Measurements from ENCODE around the gene PSAPL1.

PSAPL1 gene

DNA sequence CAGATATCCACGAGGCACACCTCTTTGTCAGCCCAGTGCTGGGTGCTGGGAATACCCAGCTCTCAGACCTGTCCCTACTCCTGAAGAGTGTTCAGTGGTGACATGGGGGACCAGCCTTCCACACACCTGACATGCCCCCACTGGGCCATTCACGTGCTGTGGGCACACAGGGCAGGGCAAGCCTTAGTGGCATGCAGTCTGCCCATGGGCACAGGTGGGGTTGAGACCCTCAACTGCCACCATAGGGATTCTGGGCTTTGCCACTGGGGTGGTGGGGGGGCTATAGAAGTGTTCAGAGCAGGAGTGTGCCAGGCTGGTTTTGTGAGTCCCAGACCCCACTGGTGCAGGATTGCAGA lies 16.7 kb upstream of the PSAPL1 start:
- H3K9ac ChIP-seq (ENCODE audit: low read length), result no peak overlapping the region
- no peak overlapping the region for H2BK12ac ChIP-seq (ENCODE audit: low read length in 2 of 2)
- 63% methylated on average over 2 of the region's 2 CpGs for WGBS
- H3K4me2 ChIP-seq (ENCODE audit: low read length, poor library complexity, severe bottlenecking), result no peak overlapping the region
- H3K23ac ChIP-seq (ENCODE audit: low read length in 2 of 2), result no peak overlapping the region
- H3K14ac ChIP-seq (ENCODE audit: low read length in 2 of 2), result no peak overlapping the region
- H3K36me3 ChIP-seq (ENCODE audit: control insufficient read depth in 1 of 2, insufficient read depth in 2 of 2, low read depth in 1 of 2, low read length in 2 of 2), result no peaks in the 10 kb centered on the region
- no peak overlapping the region for H4K91ac ChIP-seq (ENCODE audit: low read length)
- no peak overlapping the region for H4K8ac ChIP-seq (ENCODE audit: low read length)
- H3K27ac ChIP-seq (ENCODE audit: low read length, poor library complexity, severe bottlenecking), result no peak overlapping the region
- no peaks in the 10 kb centered on the region for H3K9me3 ChIP-seq (ENCODE audit: control insufficient read depth, low read length)
- peaks cover 19 to 30% of the 10 kb centered on the region in 2 experiments for H3K27me3 ChIP-seq (ENCODE audit: control insufficient read depth in 1 of 2, insufficient read depth in 1 of 2, low read length in 2 of 2)
- no peak overlapping the region for H2BK5ac ChIP-seq (ENCODE audit: low read depth, low read length, poor library complexity, severe bottlenecking)
- DNase-seq, result no peak
- no peak overlapping the region for H3K4me3 ChIP-seq (ENCODE audit: insufficient read depth in 1 of 2, low read depth in 1 of 2, low read length in 2 of 2)
- H3K4me1 ChIP-seq (ENCODE audit: control insufficient read depth, insufficient read depth, low read depth, low read length), result no peaks in the 10 kb centered on the region
- no peak overlapping the region for H2AK5ac ChIP-seq (ENCODE audit: low read length, severe bottlenecking)
- H3K18ac ChIP-seq (ENCODE audit: low read depth in 1 of 2, low read length in 2 of 2), result no peak overlapping the region
- H3K79me1 ChIP-seq (replicated peaks; ENCODE audit: low read length, poor library complexity, severe bottlenecking), result no peaks in the 10 kb centered on the region
- no peak overlapping the region for H2AFZ ChIP-seq (ENCODE audit: low read depth, low read length)
- no peak overlapping the region for H2BK120ac ChIP-seq (ENCODE audit: low read depth, low read length)
- H3K4ac ChIP-seq (ENCODE audit: low read depth in 1 of 2, low read length in 2 of 2), result no peak overlapping the region
- H2BK15ac ChIP-seq (ENCODE audit: low read depth, poor library complexity, severe bottlenecking), result no peak overlapping the region

DNA sequence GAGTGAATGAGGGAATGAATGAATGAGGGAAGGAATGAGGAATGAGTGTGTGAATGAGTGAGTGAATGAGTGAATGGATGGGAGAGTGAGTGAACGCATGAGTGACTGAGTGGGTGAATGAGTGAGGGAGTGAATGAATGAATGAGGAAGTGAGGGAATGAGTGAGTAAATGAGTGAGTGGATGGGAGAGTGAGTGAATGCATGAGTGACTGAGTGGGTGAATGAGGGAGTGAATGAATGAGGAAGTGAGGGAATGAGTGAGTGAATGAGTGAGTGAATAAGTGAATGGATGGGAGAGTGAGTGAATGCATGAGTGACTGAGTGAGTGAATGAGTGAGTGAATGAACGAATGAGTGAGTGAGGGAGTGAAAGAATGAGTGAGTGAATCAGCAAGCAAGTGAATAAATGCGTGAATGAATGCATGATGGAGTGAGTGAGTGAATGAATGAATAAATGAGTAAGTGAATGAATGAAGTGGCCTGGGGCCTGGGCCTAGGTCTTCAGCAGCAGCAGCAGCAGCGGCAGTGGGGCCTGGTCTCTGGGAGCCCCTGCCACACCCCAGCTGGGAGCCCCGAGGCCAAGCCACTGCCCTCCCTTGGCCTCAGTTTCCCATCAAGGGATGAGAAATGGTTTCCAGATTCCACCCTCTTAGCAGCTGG lies 16.2 kb upstream of the PSAPL1 start:
- no peak overlapping the region for H4K8ac ChIP-seq (ENCODE audit: low read length)
- peaks cover 20 to 36% of the 10 kb centered on the region in 2 experiments for H3K27me3 ChIP-seq (ENCODE audit: control insufficient read depth in 1 of 2, insufficient read depth in 1 of 2, low read length in 2 of 2)
- no peak overlapping the region for H2AK5ac ChIP-seq (ENCODE audit: low read length, severe bottlenecking)
- WGBS, result 71% methylated on average over 5 of the region's 5 CpGs
- H3K18ac ChIP-seq (ENCODE audit: low read depth in 1 of 2, low read length in 2 of 2), result no peak overlapping the region
- H3K9me3 ChIP-seq (ENCODE audit: control insufficient read depth, low read length), result no peaks in the 10 kb centered on the region
- H3K23ac ChIP-seq (ENCODE audit: low read length in 2 of 2), result no peak overlapping the region
- no peak overlapping the region for H3K14ac ChIP-seq (ENCODE audit: low read length in 2 of 2)
- H4K91ac ChIP-seq (ENCODE audit: low read length), result no peak overlapping the region
- no peak overlapping the region for H2BK5ac ChIP-seq (ENCODE audit: low read depth, low read length, poor library complexity, severe bottlenecking)
- no peak overlapping the region for H3K9ac ChIP-seq (ENCODE audit: low read length)
- H2AFZ ChIP-seq (ENCODE audit: low read depth, low read length), result no peak overlapping the region
- H3K4me3 ChIP-seq (ENCODE audit: insufficient read depth in 1 of 2, low read depth in 1 of 2, low read length in 2 of 2), result no peak overlapping the region
- DNase-seq, result no peak
- H3K36me3 ChIP-seq (ENCODE audit: control insufficient read depth in 1 of 2, insufficient read depth in 2 of 2, low read depth in 1 of 2, low read length in 2 of 2), result no peaks in the 10 kb centered on the region
- no peak overlapping the region for H3K4ac ChIP-seq (ENCODE audit: low read depth in 1 of 2, low read length in 2 of 2)
- H3K4me1 ChIP-seq (ENCODE audit: control insufficient read depth, insufficient read depth, low read depth, low read length), result no peaks in the 10 kb centered on the region
- H3K4me2 ChIP-seq (ENCODE audit: low read length, poor library complexity, severe bottlenecking), result no peak overlapping the region
- H2BK12ac ChIP-seq (ENCODE audit: low read length in 2 of 2), result no peak overlapping the region
- H3K79me1 ChIP-seq (replicated peaks; ENCODE audit: low read length, poor library complexity, severe bottlenecking), result no peaks in the 10 kb centered on the region
- H3K27ac ChIP-seq (ENCODE audit: low read length, poor library complexity, severe bottlenecking), result no peak overlapping the region
- no peak overlapping the region for H2BK15ac ChIP-seq (ENCODE audit: low read depth, poor library complexity, severe bottlenecking)
- H2BK120ac ChIP-seq (ENCODE audit: low read depth, low read length), result no peak overlapping the region

DNA sequence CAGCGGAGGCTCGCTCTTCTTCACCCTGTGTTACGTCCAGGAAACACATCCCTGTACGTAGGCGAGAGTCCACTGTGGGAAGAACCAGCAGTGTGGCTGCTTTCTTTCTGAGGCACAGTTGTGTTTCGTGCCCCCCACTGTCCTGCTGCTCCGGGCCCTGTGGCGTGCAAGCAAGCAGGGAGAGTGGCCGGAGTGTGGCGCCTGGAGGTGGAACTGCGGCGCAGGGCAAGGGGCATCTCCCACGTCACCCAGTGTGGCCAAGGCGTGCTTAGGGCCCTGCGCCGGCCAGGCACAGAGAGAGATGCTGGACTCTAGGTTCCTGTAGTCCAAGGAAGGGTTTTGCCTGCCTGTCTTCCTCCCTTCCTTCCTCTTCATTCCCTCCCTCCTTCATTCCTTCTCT lies 13.3 kb upstream of the PSAPL1 start:
- H3K14ac ChIP-seq (ENCODE audit: low read length in 2 of 2), result no peak overlapping the region
- peaks cover 40 to 50% of the 10 kb centered on the region in 2 experiments for H3K27me3 ChIP-seq (ENCODE audit: control insufficient read depth in 1 of 2, insufficient read depth in 1 of 2, low read length in 2 of 2)
- no peak overlapping the region for H2AK5ac ChIP-seq (ENCODE audit: low read length, severe bottlenecking)
- H4K91ac ChIP-seq (ENCODE audit: low read length), result no peak overlapping the region
- no peak overlapping the region for H2BK5ac ChIP-seq (ENCODE audit: low read depth, low read length, poor library complexity, severe bottlenecking)
- DNase-seq, result no peak
- H3K4me1 ChIP-seq (ENCODE audit: control insufficient read depth, insufficient read depth, low read depth, low read length), result no peaks in the 10 kb centered on the region
- H3K23ac ChIP-seq (ENCODE audit: low read length in 2 of 2), result no peak overlapping the region
- H3K9me3 ChIP-seq (ENCODE audit: control insufficient read depth, low read length), result no peaks in the 10 kb centered on the region
- H2AFZ ChIP-seq (ENCODE audit: low read depth, low read length), result no peak overlapping the region
- H3K4me2 ChIP-seq (ENCODE audit: low read length, poor library complexity, severe bottlenecking), result no peak overlapping the region
- no peak overlapping the region for H3K4me3 ChIP-seq (ENCODE audit: insufficient read depth in 1 of 2, low read depth in 1 of 2, low read length in 2 of 2)
- H2BK12ac ChIP-seq (ENCODE audit: low read length in 2 of 2), result no peak overlapping the region
- no peak overlapping the region for H2BK120ac ChIP-seq (ENCODE audit: low read depth, low read length)
- no peak overlapping the region for H3K27ac ChIP-seq (ENCODE audit: low read length, poor library complexity, severe bottlenecking)
- no peak overlapping the region for H4K8ac ChIP-seq (ENCODE audit: low read length)
- H3K36me3 ChIP-seq (ENCODE audit: control insufficient read depth in 1 of 2, insufficient read depth in 2 of 2, low read depth in 1 of 2, low read length in 2 of 2), result no peaks in the 10 kb centered on the region
- no peak overlapping the region for H3K9ac ChIP-seq (ENCODE audit: low read length)
- no peak overlapping the region for H3K18ac ChIP-seq (ENCODE audit: low read depth in 1 of 2, low read length in 2 of 2)
- WGBS, result 74% methylated on average over 16 of the region's 16 CpGs
- no peak overlapping the region for H2BK15ac ChIP-seq (ENCODE audit: low read depth, poor library complexity, severe bottlenecking)
- no peak overlapping the region for H3K4ac ChIP-seq (ENCODE audit: low read depth in 1 of 2, low read length in 2 of 2)
- no peaks in the 10 kb centered on the region for H3K79me1 ChIP-seq (replicated peaks; ENCODE audit: low read length, poor library complexity, severe bottlenecking)

DNA sequence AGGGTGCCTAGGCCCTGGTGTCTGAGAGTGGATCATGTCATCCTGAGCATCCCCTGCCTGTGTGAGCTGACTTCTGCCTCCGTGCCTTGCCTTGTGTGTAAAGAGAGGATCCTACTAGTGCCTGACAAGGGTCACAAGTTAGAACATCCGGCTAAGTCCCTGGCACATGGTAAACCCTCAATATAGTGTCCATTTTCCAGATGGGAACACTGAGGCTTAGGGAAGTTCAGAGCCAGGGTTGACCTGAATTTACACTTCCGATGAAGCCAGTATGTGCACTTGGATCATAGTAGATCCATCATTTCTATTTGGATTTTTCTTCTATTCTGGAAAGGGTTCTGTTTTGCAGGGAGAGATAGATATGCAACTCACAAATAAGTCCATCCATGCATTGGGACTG lies 12.5 kb upstream of the PSAPL1 start:
- H2BK15ac ChIP-seq (ENCODE audit: low read depth, poor library complexity, severe bottlenecking), result no peak overlapping the region
- 77% methylated on average over 3 of the region's 3 CpGs for WGBS
- DNase-seq, result no peak
- H3K14ac ChIP-seq (ENCODE audit: low read length in 2 of 2), result no peak overlapping the region
- no peak overlapping the region for H3K4me3 ChIP-seq (ENCODE audit: insufficient read depth in 1 of 2, low read depth in 1 of 2, low read length in 2 of 2)
- H3K4ac ChIP-seq (ENCODE audit: low read depth in 1 of 2, low read length in 2 of 2), result no peak overlapping the region
- H3K9me3 ChIP-seq (ENCODE audit: control insufficient read depth, low read length), result no peaks in the 10 kb centered on the region
- H3K27me3 ChIP-seq (ENCODE audit: control insufficient read depth in 1 of 2, insufficient read depth in 1 of 2, low read length in 2 of 2), result peaks cover 40 to 50% of the 10 kb centered on the region in 2 experiments
- no peaks in the 10 kb centered on the region for H3K4me1 ChIP-seq (ENCODE audit: control insufficient read depth, insufficient read depth, low read depth, low read length)
- H3K79me1 ChIP-seq (replicated peaks; ENCODE audit: low read length, poor library complexity, severe bottlenecking), result no peaks in the 10 kb centered on the region
- no peak overlapping the region for H3K27ac ChIP-seq (ENCODE audit: low read length, poor library complexity, severe bottlenecking)
- no peak overlapping the region for H3K9ac ChIP-seq (ENCODE audit: low read length)
- no peak overlapping the region for H3K23ac ChIP-seq (ENCODE audit: low read length in 2 of 2)
- H4K91ac ChIP-seq (ENCODE audit: low read length), result no peak overlapping the region
- no peak overlapping the region for H2BK12ac ChIP-seq (ENCODE audit: low read length in 2 of 2)
- no peak overlapping the region for H2BK5ac ChIP-seq (ENCODE audit: low read depth, low read length, poor library complexity, severe bottlenecking)
- no peak overlapping the region for H3K4me2 ChIP-seq (ENCODE audit: low read length, poor library complexity, severe bottlenecking)
- H2AK5ac ChIP-seq (ENCODE audit: low read length, severe bottlenecking), result no peak overlapping the region
- no peaks in the 10 kb centered on the region for H3K36me3 ChIP-seq (ENCODE audit: control insufficient read depth in 1 of 2, insufficient read depth in 2 of 2, low read depth in 1 of 2, low read length in 2 of 2)
- no peak overlapping the region for H3K18ac ChIP-seq (ENCODE audit: low read depth in 1 of 2, low read length in 2 of 2)
- no peak overlapping the region for H4K8ac ChIP-seq (ENCODE audit: low read length)
- H2AFZ ChIP-seq (ENCODE audit: low read depth, low read length), result no peak overlapping the region
- H2BK120ac ChIP-seq (ENCODE audit: low read depth, low read length), result no peak overlapping the region

Data from mesenchymal stem cell (in vitro differentiated cells and primary cell).